ENCODE data around the gene SLC9C2. TPM values are rescaled to one million over a fixed set of nuclear protein-coding genes. Genes with fewer than 3 reads are reported as not detected.
A peak's percentile ranks its signal among the peaks of the same experiment; 100 is the strongest.

SLC9C2 gene
- total RNA-seq, 1 experiment from 2014 or later, result not detected

- Histone ChIP-seq H3K4me2 (ENCODE audit: low read length) (peak overlapping the region; percentile 40), H3K79me2 (ENCODE audit: low read length) (no peaks in the 10 kb centered on the region), H4K20me1 (ENCODE audit: low read length) (no peaks in the 10 kb centered on the region), H3K27ac (ENCODE audit: low read length) (peak overlapping the region; percentile 69), H3K9ac (ENCODE audit: low read length) (peak overlapping the region; percentile 3; the same call in 1 of the 2 replicates), H3K27me3 (ENCODE audit: low read length) (no peaks in the 10 kb centered on the region), H3K4me3 (ENCODE audit: low read length) (0 out of 2 replicates have a peak overlapping the region, but pooled peaks have one; percentile 1), H2AFZ (ENCODE audit: low read length) (peak overlapping the region; percentile 29), H3F3A (ENCODE audit: low read length, unreplicated experiment) (peaks cover 5% of the 10 kb centered on the region), H3K36me3 (ENCODE audit: low read depth, low read length) (no peaks in the 10 kb centered on the region), H3K9me2 (replicated peaks; ENCODE audit: low read length) (peaks cover 3% of the 10 kb centered on the region; the same call in 1 of the 2 replicates), H3K4me1 (ENCODE audit: insufficient read depth, low read length) (peaks cover 26% of the 10 kb centered on the region), H3K9me3 (ENCODE audit: low read length) (no peaks in the 10 kb centered on the region)
- no peak for TF ChIP-seq EZH2phosphoT487 (IDR thresholded peaks at IDR 0.05; ENCODE audit: borderline replicate concordance, low read length)
- TF ChIP-seq, protein P1, sequence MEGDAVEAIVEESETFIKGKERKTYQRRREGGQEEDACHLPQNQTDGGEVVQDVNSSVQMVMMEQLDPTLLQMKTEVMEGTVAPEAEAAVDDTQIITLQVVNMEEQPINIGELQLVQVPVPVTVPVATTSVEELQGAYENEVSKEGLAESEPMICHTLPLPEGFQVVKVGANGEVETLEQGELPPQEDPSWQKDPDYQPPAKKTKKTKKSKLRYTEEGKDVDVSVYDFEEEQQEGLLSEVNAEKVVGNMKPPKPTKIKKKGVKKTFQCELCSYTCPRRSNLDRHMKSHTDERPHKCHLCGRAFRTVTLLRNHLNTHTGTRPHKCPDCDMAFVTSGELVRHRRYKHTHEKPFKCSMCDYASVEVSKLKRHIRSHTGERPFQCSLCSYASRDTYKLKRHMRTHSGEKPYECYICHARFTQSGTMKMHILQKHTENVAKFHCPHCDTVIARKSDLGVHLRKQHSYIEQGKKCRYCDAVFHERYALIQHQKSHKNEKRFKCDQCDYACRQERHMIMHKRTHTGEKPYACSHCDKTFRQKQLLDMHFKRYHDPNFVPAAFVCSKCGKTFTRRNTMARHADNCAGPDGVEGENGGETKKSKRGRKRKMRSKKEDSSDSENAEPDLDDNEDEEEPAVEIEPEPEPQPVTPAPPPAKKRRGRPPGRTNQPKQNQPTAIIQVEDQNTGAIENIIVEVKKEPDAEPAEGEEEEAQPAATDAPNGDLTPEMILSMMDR (conservative IDR thresholded peaks at IDR 0.05; ENCODE audit: low read depth, low read length), result no peak
- TF ChIP-seq EZH2 (IDR thresholded peaks at IDR 0.05; ENCODE audit: low read length, unreplicated experiment), result no peak
- no TSS peak for BruUV-seq (replicated peaks)
- intact Hi-C loops (cut with micrococcal nuclease), result loop anchor here (1.0 kb wide), 6 partner anchors 8 to 123 kb away; no protein-coding TSS in a partner anchor
- ChIA-PET CTCF (interaction anchor here (0.7 to 1.8 kb wide), 3 partner anchors 27 to 179 kb away, joined by 3 to 8 read pairs (median 3); no protein-coding TSS in a partner anchor), POLR2A (ENCODE audit: unreplicated experiment) (interaction anchor here (1.0 kb wide), 1 partner anchor 47 kb away, joined by 7 read pairs; no protein-coding TSS in a partner anchor)
- ATAC-seq, result peak; percentile 25
- DNase-seq, result peak; percentile 59
Observed at GRCh38 chr1:173554089-173554488, 48.8 kb downstream of the SLC9C2 start.

DNA sequence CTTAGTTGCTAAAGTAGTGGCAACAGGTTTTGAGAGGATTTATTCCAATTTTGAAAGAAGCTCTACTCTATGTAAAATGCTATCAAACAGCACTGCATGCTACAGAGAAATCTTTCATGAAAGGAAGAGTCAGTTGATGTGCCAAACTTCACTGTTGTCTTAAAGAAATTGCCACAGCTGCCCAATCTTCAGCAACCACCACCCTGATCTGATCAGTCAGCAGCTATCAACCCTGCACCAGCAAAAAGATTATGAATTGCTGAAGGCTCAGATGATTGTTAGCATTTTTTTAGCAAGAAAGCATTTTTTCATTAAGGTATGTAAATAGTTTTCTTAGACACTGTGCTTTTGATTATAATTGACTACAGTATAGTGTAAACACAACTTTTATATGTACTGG lies 49.6 kb downstream of the SLC9C2 start:
- POLR2A ChIA-PET (ENCODE audit: unreplicated experiment), result no interaction called here
- Histone ChIP-seq H3K9ac (ENCODE audit: low read length) (no peak overlapping the region), H3K4me2 (ENCODE audit: low read length) (no peak overlapping the region), H3K4me1 (ENCODE audit: insufficient read depth, low read length) (peaks cover 26% of the 10 kb centered on the region), H3F3A (ENCODE audit: low read length, unreplicated experiment) (peaks cover 5% of the 10 kb centered on the region), H3K9me3 (ENCODE audit: low read length) (no peaks in the 10 kb centered on the region), H3K79me2 (ENCODE audit: low read length) (no peaks in the 10 kb centered on the region), H3K9me2 (replicated peaks; ENCODE audit: low read length) (peaks cover 3% of the 10 kb centered on the region; the same call in 1 of the 2 replicates), H3K27me3 (ENCODE audit: low read length) (no peaks in the 10 kb centered on the region), H2AFZ (ENCODE audit: low read length) (no peak overlapping the region), H3K4me3 (ENCODE audit: low read length) (no peak overlapping the region), H3K27ac (ENCODE audit: low read length) (no peak overlapping the region), H3K36me3 (ENCODE audit: low read depth, low read length) (no peaks in the 10 kb centered on the region), H4K20me1 (ENCODE audit: low read length) (no peaks in the 10 kb centered on the region)
- TF ChIP-seq EZH2 (IDR thresholded peaks at IDR 0.05; ENCODE audit: low read length, unreplicated experiment) (no peak), EZH2phosphoT487 (IDR thresholded peaks at IDR 0.05; ENCODE audit: borderline replicate concordance, low read length) (no peak)
- TF ChIP-seq, protein P1 (conservative IDR thresholded peaks at IDR 0.05; ENCODE audit: low read depth, low read length), result no peak
- DNase-seq (no peak), ATAC-seq (no peak)
- CTCF ChIA-PET, result interaction anchor here (1.8 kb wide), 1 partner anchor 46 kb away, joined by 8 read pairs; no protein-coding TSS in a partner anchor
- BruUV-seq (replicated peaks), result no TSS peak
- intact Hi-C loops (cut with micrococcal nuclease), result no loop called here

DNA sequence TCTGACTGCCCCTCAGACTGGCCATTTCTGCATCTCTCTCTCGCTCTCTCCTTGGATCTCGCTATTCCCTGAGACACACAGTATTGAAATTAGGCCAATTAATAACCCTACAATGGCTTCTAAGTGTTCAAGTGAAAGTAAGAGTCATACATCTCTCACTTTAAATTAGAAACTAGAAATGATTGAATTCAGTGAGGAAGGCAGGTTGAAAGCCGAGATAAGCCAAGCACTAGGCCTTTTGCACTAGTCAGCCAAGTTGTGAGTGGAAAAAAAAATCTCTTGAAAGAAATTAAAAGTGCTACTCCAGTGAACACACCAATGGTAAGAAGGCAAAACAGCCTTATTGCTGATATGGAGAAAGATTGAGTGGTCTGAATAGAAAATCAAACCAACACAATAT lies 51.2 kb downstream of the SLC9C2 start:
- no peak for ATAC-seq
- POLR2A ChIA-PET (ENCODE audit: unreplicated experiment), result no interaction called here
- no peaks in the 10 kb centered on the region for H3K79me2 ChIP-seq (ENCODE audit: low read length)
- H4K20me1 ChIP-seq (ENCODE audit: low read length), result no peaks in the 10 kb centered on the region
- TF ChIP-seq EZH2phosphoT487 (IDR thresholded peaks at IDR 0.05; ENCODE audit: borderline replicate concordance, low read length) (no peak), EZH2 (IDR thresholded peaks at IDR 0.05; ENCODE audit: low read length, unreplicated experiment) (no peak)
- TF ChIP-seq, protein P1 (conservative IDR thresholded peaks at IDR 0.05; ENCODE audit: low read depth, low read length), result no peak
- CTCF ChIA-PET, result no interaction called here
- no peaks in the 10 kb centered on the region for H3K27me3 ChIP-seq (ENCODE audit: low read length)
- no peaks in the 10 kb centered on the region for H3K36me3 ChIP-seq (ENCODE audit: low read depth, low read length)
- no peaks in the 10 kb centered on the region for H3K9me3 ChIP-seq (ENCODE audit: low read length)
- no TSS peak for BruUV-seq (replicated peaks)
- H3F3A ChIP-seq (ENCODE audit: low read length, unreplicated experiment), result peaks cover 5% of the 10 kb centered on the region
- no peak overlapping the region for H3K4me3 ChIP-seq (ENCODE audit: low read length)
- H3K4me1 ChIP-seq (ENCODE audit: insufficient read depth, low read length), result peaks cover 26% of the 10 kb centered on the region
- no peak overlapping the region for H3K9ac ChIP-seq (ENCODE audit: low read length)
- H3K9me2 ChIP-seq (replicated peaks; ENCODE audit: low read length), result peaks cover 3% of the 10 kb centered on the region; the same call in 1 of the 2 replicates
- intact Hi-C loops (cut with micrococcal nuclease), result no loop called here
- no peak overlapping the region for H3K27ac ChIP-seq (ENCODE audit: low read length)
- H3K4me2 ChIP-seq (ENCODE audit: low read length), result no peak overlapping the region
- no peak for DNase-seq
- H2AFZ ChIP-seq (ENCODE audit: low read length), result no peak overlapping the region
